AG04450 (cell line): ENCODE data around the gene ELMOD2. TPM values are rescaled to one million over a fixed set of nuclear protein-coding genes. Genes with fewer than 3 reads are reported as not detected.
"Not testable (repeated sequence)": the region's sequence is repeated elsewhere in the genome, so short reads cannot be mapped to it uniquely, and the experiment has no call there.

Source experiments
- CTCF ChIA-PET: fragments of 300-600, 350-600 bp; formaldehyde crosslinking; extraction: SDS; loops from one replicate; lab custom pipeline; 2022; ENCODE audit warnings: antibody characterized with exemption, inconsistent platforms; lab: Charles Lee
- POLR2A ChIA-PET: fragments of 350-600 bp; formaldehyde crosslinking; extraction: SDS; loops from one replicate; lab custom pipeline; 2021; ENCODE audit warnings: antibody characterized with exemption, inconsistent platforms; lab: Yijun Ruan, JAX
- DNase-seq: peaks from one replicate; pipeline ENCODE4 v3.0.0-alpha.2; 2011; ENCODE audit warnings: low read depth, low spot score
- H3K27ac ChIP-seq: one replicate; pipeline ENCODE4 v1.5.1; 2012; ENCODE audit warnings: low read depth, low read length, control low read depth
- H3K27me3 ChIP-seq: one replicate; pipeline ENCODE4 v1.6.0; 2012; ENCODE audit warnings: low read length; ENCODE audit not compliant: control insufficient read depth, insufficient read depth
- H3K4me3 ChIP-seq: 2 replicates; pipeline ENCODE4 v1.5.1; 2011; ENCODE audit warnings: mild to moderate bottlenecking, low read depth, low read length, control low read depth
- H3K9me3 ChIP-seq: 2 replicates; pipeline ENCODE4 v1.5.1; 2012; ENCODE audit warnings: low read length; ENCODE audit not compliant: control insufficient read depth, insufficient read depth
- polyA plus RNA-seq: library from polyadenylated mRNA; depleted of rRNA; stranded (reverse); fragments of >200 nt; gene quantifications from 2 replicates; pipeline ENCODE4 v1.2.3, GENCODE V29; 2011
- TF ChIP-seq, protein P1 (sequence below): IDR thresholded peaks from 2 replicates; pipeline ENCODE4 v1.5.1; 2011; ENCODE audit warnings: low read depth, low read length, control low read depth, inconsistent platforms

Gene ELMOD2
- polyA plus RNA-seq, 1 experiment = 29.4 TPM

GRCh38 chr4:140497747-140498636 is 26.0 kb upstream of the ELMOD2 start, which contains the start of gene MGAT4D:
Gene MGAT4D (minus strand): TSS chr4:140498293. CDS start chr4:140498222, 71 bp downstream.
- peak within 1 kb of the TSS; percentile 5; the same call in 1 of the 2 replicates for H3K4me3 ChIP-seq
- DNase-seq = no peak
- no peak within 1 kb of the TSS for H3K27ac ChIP-seq
- H3K27me3 ChIP-seq = peaks cover 36% of the 10 kb centered on the region
- CTCF ChIA-PET = interaction anchor here (0.9 kb wide), 1 partner anchor 26 kb away, joined by 3 read pairs; the partner anchor contains the start of gene ELMOD2
- TF ChIP-seq, protein P1, sequence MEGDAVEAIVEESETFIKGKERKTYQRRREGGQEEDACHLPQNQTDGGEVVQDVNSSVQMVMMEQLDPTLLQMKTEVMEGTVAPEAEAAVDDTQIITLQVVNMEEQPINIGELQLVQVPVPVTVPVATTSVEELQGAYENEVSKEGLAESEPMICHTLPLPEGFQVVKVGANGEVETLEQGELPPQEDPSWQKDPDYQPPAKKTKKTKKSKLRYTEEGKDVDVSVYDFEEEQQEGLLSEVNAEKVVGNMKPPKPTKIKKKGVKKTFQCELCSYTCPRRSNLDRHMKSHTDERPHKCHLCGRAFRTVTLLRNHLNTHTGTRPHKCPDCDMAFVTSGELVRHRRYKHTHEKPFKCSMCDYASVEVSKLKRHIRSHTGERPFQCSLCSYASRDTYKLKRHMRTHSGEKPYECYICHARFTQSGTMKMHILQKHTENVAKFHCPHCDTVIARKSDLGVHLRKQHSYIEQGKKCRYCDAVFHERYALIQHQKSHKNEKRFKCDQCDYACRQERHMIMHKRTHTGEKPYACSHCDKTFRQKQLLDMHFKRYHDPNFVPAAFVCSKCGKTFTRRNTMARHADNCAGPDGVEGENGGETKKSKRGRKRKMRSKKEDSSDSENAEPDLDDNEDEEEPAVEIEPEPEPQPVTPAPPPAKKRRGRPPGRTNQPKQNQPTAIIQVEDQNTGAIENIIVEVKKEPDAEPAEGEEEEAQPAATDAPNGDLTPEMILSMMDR = no peak
- POLR2A ChIA-PET = no interaction called here
- H3K9me3 ChIP-seq = peaks cover 4% of the 10 kb centered on the region; the same call in 1 of the 2 replicates

- DNase-seq = no peak
- Histone ChIP-seq H3K27ac (no peak overlapping the region), H3K4me3 (no peak overlapping the region), H3K27me3 (peaks cover 41% of the 10 kb centered on the region), H3K9me3 (peaks cover 4% of the 10 kb centered on the region; the same call in 1 of the 2 replicates)
- CTCF ChIA-PET = interaction anchor here (0.9 kb wide), 1 partner anchor 25 kb away, joined by 3 read pairs; the partner anchor contains the start of gene ELMOD2
- TF ChIP-seq, protein P1 = no peak
- POLR2A ChIA-PET = no interaction called here
Observed at GRCh38 chr4:140499391-140499790, 24.6 kb upstream of the ELMOD2 start.

DNA sequence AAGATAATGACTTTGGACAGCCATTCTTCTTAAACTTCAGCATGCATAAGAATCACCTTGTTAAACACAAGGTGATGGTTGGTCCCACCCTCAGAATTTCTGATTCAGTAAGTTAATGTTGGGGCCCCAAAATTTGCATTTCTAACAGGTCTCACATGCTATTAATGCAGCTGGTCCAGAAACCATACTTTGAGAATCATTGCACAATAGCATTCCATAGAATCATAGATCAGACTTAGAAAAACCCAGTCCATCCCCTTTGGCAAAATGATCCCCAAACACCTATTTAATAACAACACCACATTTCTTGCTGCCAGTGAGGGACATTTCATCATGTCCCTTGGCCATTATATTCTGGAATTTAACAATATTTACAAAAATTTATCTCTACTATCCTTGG is 19.7 kb upstream of the ELMOD2 start:
- no peaks in the 10 kb centered on the region; the same call in 1 of the 2 replicates for H3K9me3 ChIP-seq
- ChIA-PET CTCF (no interaction called here), POLR2A (no interaction called here)
- TF ChIP-seq, protein P1 = no peak
- H3K27me3 ChIP-seq = peaks cover 18% of the 10 kb centered on the region
- no peak overlapping the region for H3K27ac ChIP-seq
- no peak overlapping the region for H3K4me3 ChIP-seq
- no peak for DNase-seq

- H3K4me3 ChIP-seq, H3K9me3 ChIP-seq, POLR2A ChIA-PET, H3K27ac ChIP-seq, DNase-seq, H3K27me3 ChIP-seq: not testable (repeated sequence)
- CTCF ChIA-PET = interaction anchor here (2.6 kb wide), 1 partner anchor 11 kb away, joined by 8 read pairs; the partner anchor contains the start of gene ELMOD2
Observed at GRCh38 chr4:140513765-140514164, 10.2 kb upstream of the ELMOD2 start.

GRCh38 chr4:140515423-140515822 is 8.5 kb upstream of the ELMOD2 start:
- Histone ChIP-seq H3K27me3 (peaks cover 6% of the 10 kb centered on the region), H3K9me3 (no peaks in the 10 kb centered on the region), H3K27ac (no peak overlapping the region), H3K4me3 (no peak overlapping the region)
- ChIA-PET POLR2A (no interaction called here), CTCF (interaction anchor here (2.6 kb wide), 1 partner anchor 9 kb away, joined by 8 read pairs; the partner anchor contains the start of gene ELMOD2)
- no peak for DNase-seq
- TF ChIP-seq, protein P1 = no peak
